GM21717 (cell line): ENCODE measurements around the gene EBF3.
"Not testable (repeated sequence)": the region's sequence is repeated elsewhere in the genome, so short reads cannot be mapped to it uniquely, and the experiment has no call there.

Source experiments
- ATAC-seq: cut with Tn5 transposase; IDR thresholded peaks from one replicate; pipeline ENCODE4 v1.9.1; 2021; ENCODE audit warnings: mild to moderate bottlenecking, moderate library complexity; ENCODE audit not compliant: unreplicated experiment

Gene EBF3

DNA sequence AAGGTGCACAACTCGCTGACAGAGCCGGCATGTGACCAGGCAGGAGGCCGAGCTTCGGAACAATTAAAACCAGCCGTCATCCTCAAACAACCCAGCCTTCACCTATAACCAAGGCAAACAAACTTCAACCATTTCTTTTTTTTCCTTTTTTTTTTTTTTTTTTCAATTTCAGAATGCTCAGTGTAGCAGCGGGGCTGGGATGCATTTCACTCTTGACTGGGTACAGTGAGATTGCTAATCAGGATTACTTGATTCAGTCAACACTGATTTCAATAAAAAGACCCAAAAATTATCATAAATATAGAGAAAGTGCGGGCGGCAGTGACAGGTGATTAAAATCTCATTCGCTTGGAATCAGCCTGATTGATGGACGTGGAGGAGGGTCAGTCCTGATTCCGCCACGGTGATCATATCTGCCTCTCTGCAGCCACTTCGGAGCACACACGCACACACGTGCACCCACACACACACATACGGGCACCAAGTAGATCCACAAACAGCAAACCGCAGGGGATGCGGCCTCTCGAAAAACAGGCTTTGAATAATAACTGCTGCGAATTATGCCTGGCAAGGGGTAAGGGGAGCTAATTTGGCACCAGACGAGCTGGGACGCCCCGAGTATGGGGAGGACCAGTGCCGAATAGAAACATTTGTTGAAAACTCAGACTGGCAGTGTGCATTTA lies 31.2 kb downstream of the EBF3 start:
- ATAC-seq = no peak

DNA sequence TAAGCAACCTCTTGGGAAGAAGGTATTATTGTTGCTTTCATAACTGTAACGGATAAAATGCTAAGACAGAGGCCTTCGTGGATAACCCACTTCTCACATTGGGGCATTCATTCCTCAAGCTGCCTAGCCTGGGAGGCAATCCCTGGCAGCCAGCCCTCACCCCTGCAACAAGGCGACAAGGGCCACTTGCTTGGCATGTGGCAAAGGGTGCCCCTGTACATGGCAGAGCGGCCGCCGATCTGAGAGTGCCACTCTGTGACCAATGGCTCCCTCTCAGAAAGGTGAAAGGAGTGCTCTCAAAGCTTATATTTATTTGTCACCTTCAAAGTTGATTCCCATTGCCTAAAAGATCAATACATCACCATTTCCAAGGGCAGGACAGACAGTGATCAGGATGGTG lies 31.9 kb downstream of the EBF3 start:
- no peak for ATAC-seq

DNA sequence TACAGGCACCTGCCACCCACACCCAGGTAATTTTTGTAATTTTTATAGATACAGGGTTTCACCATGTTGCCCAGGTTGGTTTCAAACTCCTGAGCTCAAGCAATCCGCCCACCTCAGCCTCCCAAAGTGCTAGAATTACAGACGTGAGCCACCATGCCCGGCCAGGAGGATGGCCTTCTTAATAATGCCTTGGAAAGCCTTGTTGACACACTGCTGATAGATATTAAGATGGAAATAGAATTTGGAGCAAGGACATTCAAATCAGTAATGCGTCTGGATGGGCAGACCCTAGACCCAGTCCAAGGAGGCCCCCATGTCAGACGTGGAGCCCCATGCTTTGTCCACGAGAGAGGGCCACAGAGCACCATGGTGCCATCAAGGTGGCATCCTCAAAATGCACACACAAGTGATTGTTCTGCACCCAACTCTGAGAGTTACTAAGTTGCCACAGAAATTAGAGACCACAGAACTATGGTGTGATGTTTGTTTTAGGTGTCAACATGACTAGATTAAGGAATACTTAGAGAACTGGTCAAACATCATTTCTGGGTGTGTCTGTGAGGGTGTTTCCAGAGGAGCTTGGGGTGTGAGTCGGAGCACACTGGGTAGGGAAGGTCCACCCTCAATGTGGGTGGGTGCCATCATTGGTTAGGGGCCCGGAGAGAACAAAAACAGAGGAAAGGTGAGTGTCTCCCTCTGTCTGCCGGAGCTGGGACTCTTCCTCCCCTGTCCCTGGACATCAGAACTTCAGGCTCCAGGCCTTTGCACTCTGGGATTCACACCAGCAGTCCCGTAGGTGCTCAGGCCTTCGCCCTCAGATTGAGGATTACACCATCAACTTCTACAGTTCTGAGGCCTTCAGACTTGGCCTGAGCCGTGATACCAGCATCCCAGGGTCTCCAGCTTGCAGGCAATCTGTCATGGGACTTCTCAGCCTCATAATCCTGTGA lies 34.5 kb downstream of the EBF3 start:
- ATAC-seq = no peak

DNA sequence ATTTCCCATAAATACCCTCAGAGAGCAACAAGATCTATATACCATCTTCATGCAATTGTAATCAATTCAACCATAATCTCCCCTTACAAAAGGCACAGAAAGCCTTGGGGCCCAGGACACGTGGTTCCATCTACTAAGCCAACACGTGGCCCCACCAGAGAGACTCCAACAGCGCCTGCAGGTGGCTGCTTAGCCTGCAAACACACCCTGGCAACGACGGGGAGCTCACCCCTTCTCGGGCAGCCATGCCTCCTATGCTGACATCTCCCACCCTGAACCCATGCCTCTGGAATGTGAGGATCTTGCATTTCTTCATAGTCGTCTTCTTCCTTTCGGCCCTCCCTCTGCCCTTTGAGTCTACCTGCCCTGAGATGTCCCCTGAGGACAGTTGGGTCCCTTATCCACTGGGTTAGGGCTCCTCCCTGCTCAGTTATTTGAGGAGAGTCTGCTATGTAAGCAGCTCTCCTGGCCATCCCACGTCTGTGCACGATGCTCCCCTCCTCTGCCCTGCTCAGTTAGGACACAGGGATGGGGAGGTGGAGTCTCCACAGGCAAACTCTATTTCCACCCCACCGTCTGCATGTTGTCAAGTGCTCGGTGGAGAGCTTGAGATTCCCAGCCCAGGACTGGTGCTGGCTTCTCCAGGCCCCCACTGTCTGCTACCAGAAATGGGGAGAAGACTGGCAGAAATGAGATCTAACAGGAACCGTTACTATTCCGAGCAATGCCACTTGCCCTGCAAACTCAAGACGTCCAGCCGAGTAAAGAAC lies 36.5 kb downstream of the EBF3 start:
- no peak for ATAC-seq

DNA sequence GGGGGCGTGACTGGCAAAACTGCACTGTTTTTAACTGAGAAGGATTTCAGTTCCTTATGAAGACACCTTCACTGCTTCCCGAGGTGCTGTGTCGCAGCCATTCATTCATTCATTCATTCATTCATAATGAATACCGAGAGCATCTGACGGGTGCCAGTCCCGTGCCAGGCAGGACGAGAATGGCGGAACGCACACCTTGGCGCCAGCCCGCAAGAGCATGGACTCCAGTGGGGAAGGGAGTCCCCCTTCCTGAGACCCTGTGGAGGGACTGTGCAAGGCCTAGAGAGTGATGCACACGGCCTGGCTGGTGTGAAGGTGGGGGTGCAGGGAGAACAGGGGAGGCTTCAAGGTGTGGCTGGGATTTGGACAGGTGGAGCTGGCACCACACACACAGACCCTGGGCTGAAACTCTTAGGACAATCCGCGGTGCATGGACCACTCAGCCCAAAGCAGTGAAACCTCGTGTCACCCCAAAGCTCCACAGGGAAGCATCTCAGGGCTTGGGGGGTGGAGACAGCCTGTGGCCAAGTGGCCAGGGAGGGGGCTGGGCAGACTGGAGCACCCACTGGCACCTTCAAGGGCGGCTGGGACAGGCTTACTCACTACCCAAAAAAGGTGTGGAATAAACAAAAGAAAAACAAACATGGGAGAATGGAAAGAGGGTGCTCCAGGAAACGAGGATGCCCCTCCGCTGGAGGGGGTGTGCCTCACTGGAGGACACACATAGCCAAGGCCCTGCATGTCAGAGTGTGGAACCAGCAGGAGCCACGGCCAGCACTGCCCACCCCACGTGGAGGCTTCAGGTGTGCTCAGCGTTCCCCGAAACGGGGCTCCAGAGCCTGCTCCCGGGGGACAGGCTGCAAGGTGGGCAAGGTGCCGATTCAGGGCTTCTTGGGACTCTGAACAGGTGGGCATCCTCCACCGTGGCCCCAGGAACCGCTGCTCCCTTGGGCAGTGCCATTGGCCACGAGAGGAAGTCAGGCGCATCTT lies 37.7 kb downstream of the EBF3 start:
- ATAC-seq = no peak

DNA sequence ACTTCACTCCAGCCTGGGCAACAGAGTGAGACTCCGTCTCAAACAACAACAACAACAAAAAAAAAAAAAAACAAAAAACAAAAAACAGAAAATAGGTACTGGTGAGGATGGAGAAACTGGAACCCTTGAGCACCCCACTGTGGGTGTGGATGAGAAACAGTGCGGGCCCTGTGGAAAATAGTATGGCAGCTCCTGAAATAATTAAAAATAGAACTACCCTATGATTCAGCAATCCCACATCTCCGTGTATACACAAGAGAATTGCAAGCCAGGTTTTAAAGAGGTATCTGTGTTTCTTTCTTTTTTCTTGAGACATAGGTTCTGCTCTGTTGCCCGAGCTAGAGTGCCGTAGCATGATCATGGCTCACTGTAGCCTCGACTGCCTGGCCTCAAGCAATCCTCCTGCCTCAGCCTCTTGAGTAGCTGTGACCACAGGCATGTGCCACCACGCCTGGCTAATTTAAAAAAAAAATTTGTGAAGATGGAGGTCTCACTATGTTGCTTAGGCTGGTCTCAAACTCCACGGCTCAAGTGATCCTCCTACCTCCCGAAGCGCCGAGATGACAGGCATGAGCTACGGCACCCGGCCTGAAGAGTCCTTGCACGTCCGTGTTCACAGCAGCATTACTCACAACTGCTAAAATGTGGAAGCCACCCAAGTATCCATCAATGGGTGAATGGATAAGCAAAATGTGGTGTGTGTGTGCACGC lies 39.5 kb downstream of the EBF3 start:
- no peak for ATAC-seq

DNA sequence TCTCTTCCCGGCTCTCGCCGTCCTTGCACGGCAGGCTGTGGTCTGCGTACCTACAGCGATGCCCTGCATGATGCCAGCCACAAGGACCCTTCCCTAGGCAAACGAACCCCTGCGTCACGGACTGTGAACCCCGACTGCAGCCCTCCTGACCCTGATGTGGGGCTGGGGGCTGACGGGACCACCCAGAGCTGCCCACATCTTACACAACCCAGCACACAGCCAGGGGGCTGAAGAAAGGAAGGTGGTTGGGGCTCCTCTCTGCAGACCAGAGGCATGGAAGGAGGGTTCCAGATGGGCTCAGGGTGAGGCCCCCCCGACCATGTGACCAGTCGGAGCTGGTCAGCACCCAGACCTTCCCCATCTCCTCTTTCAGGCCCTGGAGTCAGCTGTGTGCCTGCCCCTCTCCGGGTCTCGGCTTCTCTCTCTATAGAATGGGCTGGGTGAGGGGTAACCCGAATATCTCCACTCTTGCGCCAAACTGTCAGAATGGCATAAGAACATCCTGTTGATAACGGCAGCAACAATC lies 41.4 kb downstream of the EBF3 start:
- ATAC-seq = no peak

DNA sequence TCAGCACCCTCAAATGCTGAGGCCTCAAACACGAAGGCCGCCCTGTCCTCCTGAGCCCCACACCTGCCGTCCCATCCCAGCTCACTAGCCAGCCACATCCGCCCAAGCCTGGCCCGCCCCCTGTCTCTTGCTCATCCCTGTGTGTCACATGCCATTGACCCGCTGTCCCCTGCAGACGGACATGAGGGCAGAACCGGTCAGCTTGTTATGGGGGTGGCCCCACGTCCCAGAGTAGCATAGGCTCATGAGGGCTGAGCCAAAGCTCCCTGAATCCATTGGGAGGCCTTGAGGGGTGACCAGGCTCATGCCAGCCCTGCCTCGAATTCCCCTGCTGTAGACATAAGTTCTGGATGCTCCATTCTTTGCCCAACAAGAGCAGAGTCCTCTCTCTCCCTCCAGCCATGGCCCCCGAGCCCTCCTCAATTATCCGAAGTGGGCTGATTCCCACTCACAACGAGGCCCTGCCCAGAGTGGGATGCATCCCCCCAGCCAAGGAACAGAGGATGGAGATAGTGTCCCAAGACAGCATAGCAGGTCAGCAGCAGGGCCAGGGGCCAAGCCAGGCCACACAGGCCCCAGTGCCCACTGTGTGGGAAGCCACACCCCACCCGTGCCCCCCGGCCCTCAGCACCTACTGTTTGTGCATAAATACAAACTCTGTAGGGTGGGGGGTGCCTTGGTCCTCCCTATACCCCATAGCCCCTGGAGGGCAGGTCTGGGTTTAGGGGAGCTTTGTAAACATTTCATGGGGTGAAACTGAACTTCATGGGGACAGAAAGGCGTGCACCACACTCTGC lies 42.1 kb downstream of the EBF3 start:
- ATAC-seq = no peak

DNA sequence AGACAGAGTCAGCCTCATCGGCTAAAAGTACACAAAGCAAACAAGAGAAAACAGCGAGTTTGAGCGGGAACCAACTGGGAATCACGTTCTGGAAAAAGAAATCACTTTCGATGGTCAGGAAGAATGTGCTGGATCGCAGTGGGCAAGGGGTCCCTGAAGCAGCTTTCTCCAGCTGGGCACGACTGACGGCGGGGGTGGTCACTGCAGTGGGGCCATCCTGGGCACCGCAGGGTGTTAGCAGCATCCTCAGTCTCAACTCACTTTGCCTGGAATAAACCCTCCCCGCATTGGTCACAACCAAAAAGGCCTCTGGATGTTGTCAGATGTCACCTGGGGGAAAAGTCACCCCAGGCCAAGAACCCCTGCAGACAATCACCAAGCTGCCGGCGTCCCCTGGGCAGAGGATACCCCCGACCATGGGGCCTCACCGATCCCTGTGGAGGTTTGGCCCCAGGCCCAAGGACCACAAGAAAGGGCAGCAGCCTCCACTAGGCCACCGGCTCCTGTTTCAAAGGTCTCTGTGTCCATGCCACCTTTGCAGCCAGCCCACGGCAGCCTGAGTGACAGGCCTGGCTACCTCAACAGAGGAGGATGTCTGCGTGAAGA lies 42.9 kb downstream of the EBF3 start:
- ATAC-seq = no peak

DNA sequence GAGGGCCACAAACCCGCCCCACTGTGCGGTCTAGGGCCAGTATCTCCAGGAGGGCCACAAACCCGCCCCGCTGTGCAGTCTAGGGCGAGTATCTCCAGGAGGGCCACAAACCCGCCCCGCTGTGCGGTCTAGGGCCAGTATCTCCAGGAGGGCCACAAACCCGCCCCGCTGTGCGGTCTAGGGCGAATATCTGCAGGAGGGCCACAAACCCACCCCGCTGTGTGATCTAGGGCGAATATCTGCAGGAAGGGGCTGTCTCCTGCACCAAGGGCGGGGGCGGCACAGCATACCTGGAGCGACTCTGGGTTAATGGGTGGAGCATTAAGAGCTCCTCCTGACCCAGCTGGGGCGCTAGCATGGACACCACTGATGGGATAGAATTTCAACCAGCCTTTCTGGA lies 43.9 kb downstream of the EBF3 start:
- not testable (repeated sequence) for ATAC-seq

DNA sequence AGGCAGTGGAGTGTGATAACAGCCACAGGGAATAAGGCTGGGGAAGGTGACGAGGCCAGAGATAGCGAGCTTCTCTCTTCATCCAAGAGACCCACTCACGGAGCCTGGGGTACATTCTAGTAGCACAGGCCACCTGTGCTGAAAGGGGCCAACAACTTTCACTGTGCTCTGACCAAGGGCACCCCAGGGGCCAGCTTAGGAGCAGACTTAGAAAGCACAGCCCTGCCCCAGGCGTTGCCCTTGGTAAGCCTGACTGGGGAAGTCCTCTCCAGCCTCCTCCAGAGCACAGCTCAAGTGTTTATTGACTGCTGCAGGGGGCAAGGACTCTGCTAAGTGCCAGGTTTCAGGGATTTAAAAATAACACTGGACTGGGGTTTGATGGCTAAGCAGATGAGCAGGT lies 44.7 kb downstream of the EBF3 start:
- no peak for ATAC-seq

DNA sequence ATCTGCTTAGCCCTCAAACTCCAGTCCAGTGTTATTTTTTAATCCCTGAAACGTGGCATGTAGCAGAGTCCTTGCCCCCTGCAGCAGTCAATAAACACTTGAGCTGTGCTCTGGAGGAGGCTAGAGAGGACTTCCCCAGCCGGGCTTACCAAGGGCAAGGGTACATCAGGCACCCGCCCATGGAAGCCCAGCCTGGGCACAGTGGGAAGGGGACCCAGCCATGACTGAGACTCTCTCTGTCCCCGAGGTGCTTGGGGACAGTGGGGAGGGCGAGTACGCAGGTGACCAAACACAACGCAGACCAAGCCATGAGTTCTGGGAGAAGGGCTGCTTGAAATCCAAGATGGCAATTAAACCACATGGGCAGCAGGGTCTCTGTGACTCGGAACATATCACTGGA lies 45.2 kb downstream of the EBF3 start:
- no peak for ATAC-seq

DNA sequence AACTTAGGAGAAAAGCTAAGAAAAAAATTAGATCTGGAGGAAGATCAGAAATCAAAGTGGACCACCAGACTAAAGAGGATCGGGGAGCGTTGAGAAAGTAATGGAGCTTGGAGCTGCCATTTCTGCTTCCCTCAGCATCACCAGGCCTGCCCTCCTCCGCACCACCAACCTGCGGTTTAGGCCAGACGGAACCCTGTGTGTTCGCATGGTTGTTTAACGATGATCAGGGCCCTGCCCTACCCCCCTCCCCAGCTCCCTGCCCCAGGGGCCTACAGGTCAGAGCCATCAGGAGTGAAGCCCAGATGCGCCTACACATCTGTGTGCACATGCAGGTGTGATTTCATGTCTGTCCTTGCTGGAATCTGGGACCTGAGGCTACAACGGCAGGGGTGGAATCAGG lies 45.7 kb downstream of the EBF3 start:
- ATAC-seq = no peak

DNA sequence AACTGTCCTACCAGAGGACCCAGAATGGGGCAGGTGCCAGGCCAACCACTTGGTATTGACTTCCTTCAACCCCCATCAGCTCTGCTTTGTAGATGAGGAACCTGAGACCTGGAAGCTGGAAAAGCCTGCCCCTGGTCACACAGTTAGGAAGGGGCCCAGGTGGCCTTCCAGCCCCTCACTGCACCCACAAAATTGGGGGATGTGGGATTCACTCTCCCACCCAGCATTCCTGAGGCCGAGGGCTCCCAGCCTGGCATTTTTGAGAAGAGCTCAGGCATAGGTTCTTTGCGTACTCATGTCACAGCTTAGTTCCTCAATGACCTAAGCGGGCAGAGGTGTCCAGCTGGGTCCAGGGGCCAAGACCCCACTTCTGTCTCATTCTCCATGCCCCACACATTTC lies 46.1 kb downstream of the EBF3 start:
- ATAC-seq = no peak

DNA sequence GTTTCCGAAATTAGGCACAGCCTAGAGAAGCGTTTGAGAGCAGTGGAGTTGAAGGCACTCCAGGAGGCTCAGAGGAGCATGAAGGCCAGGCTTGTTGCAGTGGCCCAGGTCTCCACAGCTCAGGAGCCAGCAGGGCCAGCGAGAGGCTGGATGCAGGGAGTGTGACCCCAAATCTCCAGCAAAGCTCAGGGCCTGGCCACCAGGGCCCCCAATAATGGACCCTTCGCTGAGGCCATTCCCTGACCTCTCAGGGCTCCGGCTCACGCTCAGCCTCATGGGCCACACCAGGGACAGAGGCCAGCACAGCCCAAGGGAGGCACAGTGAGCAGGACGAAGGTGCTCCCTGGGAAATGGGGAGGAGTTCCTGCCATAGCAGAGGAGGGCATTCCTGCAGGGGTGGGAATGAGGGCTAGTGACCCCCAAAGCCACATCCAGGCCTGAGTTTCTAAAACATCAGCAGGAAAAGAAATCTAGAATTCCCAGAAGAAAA lies 47.5 kb downstream of the EBF3 start:
- ATAC-seq = no peak

DNA sequence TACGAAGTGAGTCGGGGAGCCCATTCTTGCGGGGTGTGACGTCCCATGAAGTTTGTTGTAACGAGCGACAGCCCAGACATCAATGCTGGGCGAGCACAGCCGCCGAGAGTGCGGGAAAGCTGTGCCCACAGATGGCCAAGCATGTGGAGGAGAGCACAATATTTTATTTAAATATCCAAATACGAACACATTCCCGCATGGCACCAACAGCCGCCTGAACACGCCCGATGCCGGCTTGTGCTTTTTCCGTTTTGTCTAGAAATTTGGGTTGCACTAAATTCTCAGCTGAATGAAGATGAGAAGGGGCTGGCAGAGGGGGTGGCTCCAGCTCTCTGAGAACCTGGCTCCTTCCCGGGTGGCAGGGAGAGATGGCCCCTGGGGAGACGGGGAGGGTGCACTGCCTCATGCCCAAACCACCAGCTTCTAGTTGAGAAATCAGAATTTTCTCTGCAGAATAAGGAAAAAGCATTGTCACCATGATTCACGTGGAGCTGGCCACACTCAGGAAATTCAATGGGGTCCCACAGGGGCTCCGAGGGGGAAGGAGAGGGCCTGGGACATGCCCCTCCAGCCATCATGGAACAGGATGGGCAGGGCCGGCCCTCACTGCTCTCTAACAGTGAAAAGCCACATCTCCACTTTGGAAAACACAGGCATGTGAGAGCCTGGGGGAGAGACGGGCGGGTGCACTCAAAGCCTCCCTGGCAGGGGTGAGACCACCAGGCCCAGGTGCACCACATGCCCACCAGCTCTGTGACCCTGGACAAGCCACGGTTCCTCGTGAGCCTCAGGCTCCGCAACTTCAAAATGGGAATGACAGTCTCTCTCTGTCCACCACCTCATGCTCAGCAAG lies 48.3 kb downstream of the EBF3 start:
- no peak for ATAC-seq

DNA sequence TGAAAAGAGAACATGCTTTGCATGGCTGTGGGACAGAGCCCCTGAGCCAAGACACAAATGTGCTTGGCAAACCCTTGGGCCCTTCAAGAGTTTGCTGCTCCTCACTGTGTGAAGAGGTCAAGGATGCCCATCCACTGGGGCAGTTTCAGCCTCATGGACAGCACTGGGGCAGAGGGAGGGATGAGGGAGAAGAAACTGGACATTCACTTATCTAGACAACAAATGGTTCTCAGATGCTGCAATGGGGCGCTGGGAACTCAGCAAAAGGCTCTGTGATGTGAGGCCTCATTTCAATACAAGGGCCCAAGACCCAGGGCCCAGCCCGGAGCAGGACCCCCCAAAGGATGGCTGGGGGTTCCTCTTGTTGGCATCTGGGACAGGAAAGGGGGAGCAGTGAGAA lies 49.1 kb downstream of the EBF3 start:
- no peak for ATAC-seq
